ENCODE measurements around the gene APOBEC3B. TPM values are rescaled to one million over a fixed set of nuclear protein-coding genes. Genes with fewer than 3 reads are reported as not detected.
"Not testable (repeated sequence)": the region's sequence is repeated elsewhere in the genome, so short reads cannot be mapped to it uniquely, and the experiment has no call there.

APOBEC3B gene
- total RNA-seq, 1 donor from 2014 or later: not detected

DNA sequence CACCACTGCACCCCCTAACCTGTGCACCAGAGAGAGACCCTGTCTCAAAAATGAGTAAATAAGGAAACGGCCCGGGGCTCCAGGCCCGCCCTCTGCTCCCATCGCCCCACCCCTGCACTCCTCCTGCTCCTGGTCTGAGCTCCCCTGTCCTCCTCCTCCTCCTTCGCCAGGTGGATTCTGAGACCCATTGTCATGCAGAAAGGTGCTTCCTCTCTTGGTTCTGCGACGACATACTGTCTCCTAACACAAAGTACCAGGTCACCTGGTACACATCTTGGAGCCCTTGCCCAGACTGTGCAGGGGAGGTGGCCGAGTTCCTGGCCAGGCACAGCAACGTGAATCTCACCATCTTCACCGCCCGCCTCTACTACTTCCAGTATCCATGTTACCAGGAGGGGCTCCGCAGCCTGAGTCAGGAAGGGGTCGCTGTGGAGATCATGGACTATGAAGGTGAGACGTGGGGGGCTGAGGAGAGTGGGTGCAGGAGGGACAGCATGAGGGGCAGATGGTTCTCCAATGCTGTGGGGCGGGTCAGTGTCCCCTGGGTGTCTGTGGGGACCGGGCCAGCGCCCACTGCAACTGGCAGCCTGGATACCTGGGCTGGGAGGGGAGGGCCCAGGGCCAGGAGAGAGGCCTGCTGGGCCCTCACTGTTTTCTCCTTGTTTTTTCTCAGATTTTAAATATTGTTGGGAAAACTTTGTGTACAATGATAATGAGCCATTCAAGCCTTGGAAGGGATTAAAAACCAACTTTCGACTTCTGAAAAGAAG is 35.6 kb downstream of the APOBEC3B start:
- H3K36me3 ChIP-seq (ENCODE audit: control insufficient read depth, insufficient read depth, low read length): peaks cover 6% of the 10 kb centered on the region
- no peak for FAIRE-seq

GRCh38 chr22:39020021-39020651 is 38.0 kb downstream of the APOBEC3B start:
- not testable (repeated sequence) for H3K27me3 ChIP-seq (ENCODE audit: control insufficient read depth, insufficient read depth, low read length); H3K4me3 ChIP-seq (ENCODE audit: low read depth, low read length); H3K36me3 ChIP-seq (ENCODE audit: control insufficient read depth, insufficient read depth, low read length)
- peak; percentile 10 for DNase-seq (ENCODE audit: low read depth)
- FAIRE-seq: peak; percentile 55

More for the DNA sequence above, 35.6 kb downstream of the APOBEC3B start:
- H3K4me3 ChIP-seq (ENCODE audit: low read depth, low read length): no peak overlapping the region
- H3K27me3 ChIP-seq (ENCODE audit: control insufficient read depth, insufficient read depth, low read length): no peaks in the 10 kb centered on the region
- DNase-seq (ENCODE audit: low read depth): no peak
- TF ChIP-seq, protein P1, sequence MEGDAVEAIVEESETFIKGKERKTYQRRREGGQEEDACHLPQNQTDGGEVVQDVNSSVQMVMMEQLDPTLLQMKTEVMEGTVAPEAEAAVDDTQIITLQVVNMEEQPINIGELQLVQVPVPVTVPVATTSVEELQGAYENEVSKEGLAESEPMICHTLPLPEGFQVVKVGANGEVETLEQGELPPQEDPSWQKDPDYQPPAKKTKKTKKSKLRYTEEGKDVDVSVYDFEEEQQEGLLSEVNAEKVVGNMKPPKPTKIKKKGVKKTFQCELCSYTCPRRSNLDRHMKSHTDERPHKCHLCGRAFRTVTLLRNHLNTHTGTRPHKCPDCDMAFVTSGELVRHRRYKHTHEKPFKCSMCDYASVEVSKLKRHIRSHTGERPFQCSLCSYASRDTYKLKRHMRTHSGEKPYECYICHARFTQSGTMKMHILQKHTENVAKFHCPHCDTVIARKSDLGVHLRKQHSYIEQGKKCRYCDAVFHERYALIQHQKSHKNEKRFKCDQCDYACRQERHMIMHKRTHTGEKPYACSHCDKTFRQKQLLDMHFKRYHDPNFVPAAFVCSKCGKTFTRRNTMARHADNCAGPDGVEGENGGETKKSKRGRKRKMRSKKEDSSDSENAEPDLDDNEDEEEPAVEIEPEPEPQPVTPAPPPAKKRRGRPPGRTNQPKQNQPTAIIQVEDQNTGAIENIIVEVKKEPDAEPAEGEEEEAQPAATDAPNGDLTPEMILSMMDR (IDR thresholded peaks at IDR 0.05; ENCODE audit: insufficient read depth, low read length, severe bottlenecking): no peak

- DNase-seq (ENCODE audit: low read depth) (no peak), FAIRE-seq (peak; percentile 83)
- H3K36me3 ChIP-seq (ENCODE audit: control insufficient read depth, insufficient read depth, low read length): peaks cover 2% of the 10 kb centered on the region
- H3K4me3 ChIP-seq (ENCODE audit: low read depth, low read length): no peak overlapping the region
- TF ChIP-seq, protein P1 (IDR thresholded peaks at IDR 0.05; ENCODE audit: insufficient read depth, low read length, severe bottlenecking): no peak
- no peaks in the 10 kb centered on the region for H3K27me3 ChIP-seq (ENCODE audit: control insufficient read depth, insufficient read depth, low read length)
Measured at GRCh38 chr22:39021552-39022250, 39.6 kb downstream of the APOBEC3B start.

GRCh38 chr22:39024519-39025308 is 42.6 kb downstream of the APOBEC3B start:
- H3K4me3 ChIP-seq (ENCODE audit: low read depth, low read length): no peak overlapping the region
- no peak for DNase-seq (ENCODE audit: low read depth)
- no peaks in the 10 kb centered on the region for H3K36me3 ChIP-seq (ENCODE audit: control insufficient read depth, insufficient read depth, low read length)
- TF ChIP-seq, protein P1 (IDR thresholded peaks at IDR 0.05; ENCODE audit: insufficient read depth, low read length, severe bottlenecking): no peak
- no peaks in the 10 kb centered on the region for H3K27me3 ChIP-seq (ENCODE audit: control insufficient read depth, insufficient read depth, low read length)
- FAIRE-seq: no peak

GRCh38 chr22:39026509-39027150 is 44.5 kb downstream of the APOBEC3B start:
- no peaks in the 10 kb centered on the region for H3K27me3 ChIP-seq (ENCODE audit: control insufficient read depth, insufficient read depth, low read length)
- no peak for FAIRE-seq
- DNase-seq (ENCODE audit: low read depth): no peak
- no peaks in the 10 kb centered on the region for H3K36me3 ChIP-seq (ENCODE audit: control insufficient read depth, insufficient read depth, low read length)
- H3K4me3 ChIP-seq (ENCODE audit: low read depth, low read length): no peak overlapping the region
- TF ChIP-seq, protein P1 (IDR thresholded peaks at IDR 0.05; ENCODE audit: insufficient read depth, low read length, severe bottlenecking): no peak

Data from bronchial epithelial cell (primary cell).